Inflammatory macrophage treated with lipopolysaccharide for 1 hour (primary cell): ENCODE results near the gene BTRC.

Experiments used
- DNase-seq, 2 donors: peaks; one replicate each; pipeline ENCODE4 v3.0.0-alpha.2; 2020 to 2022

Gene BTRC

DNA sequence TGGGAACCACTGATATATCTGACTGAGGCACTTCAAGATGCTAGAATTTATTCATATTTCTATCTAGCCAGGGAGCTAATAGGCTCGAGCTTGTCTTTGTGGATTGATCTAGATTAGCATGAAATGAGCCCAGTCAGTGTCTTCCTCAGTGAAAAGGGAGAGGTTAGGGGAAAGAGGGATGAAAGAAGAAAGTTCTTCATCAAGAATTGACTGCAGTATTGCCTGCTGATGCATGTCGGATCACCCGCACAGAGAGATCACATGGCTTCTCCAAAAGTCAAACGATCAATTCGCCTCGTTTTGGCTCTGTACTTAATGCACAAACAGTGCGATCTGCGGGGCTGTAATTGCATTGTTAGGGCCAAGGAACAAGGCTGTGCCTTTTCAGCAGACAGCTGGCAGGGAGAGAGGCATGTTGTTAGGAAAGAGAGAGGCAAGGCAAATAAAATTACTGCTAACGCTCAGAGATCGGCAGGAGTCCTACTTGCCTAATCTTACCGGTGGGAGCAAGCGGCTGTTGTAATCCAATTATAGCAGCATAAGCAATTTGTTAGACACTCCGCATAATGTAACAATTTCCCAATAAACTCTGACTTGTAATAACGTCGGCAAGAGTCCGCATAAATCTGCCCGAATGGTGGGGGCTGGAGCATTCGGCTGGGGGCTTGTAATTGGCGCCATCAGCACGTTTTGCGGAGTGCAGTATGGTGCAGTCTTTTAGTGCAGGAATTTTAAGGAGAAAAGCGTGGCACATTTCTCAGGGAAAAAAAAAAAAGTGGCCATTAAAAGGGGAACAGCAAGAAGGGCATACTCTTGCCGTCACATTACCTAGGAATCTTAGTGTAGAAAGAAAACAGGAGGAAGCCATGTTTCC lies 132.0 kb downstream of the BTRC start:
- DNase-seq = no peak

- DNase-seq = no peak
These were observed 133.4 kb downstream of the BTRC start for GRCh38 chr10:101487399-101487798.

GRCh38 chr10:101489355-101489754 lies 135.4 kb downstream of the BTRC start:
- peak; percentile 2 to 11 for DNase-seq

- DNase-seq = no peak
These were observed 136.1 kb downstream of the BTRC start for GRCh38 chr10:101490026-101490425.

DNA sequence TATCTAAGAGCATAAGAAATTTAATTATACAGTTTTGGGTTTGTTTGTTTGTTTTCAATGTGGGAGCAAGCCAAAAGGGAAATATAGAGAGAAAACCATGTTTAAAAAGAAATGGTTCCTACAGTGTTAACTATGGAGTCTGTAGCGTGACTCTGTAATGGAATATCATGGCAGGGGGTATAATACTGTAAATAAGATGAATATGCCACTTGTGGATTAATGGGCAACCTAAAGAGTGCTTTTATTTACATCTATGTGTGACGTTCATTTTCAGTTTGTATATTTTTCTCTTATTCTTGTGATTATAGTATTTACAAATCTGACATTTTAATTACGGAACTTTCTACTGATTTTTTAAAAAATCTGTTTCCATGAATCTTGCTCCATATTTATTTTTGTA lies 138.2 kb downstream of the BTRC start:
- DNase-seq = no peak

DNA sequence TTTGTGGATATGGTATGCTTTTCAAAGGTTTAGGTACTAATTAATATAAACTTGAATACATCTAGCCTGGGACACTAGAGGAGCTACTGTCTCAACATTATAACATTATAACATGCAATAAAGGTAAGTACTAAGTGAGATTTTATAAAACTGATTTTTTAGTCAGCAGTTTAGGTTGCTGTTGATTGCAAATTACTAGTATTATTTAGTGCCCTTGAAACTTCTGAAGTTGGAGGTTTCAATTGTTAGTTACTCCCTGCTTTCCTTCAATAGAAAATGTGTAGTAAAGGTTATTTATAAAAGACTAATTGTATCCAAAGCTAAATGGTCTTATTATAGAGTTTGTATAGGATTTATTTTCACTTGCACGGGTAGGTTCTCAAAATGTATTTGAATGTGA lies 138.8 kb downstream of the BTRC start:
- DNase-seq = no peak

GRCh38 chr10:101493249-101493648 lies 139.3 kb downstream of the BTRC start:
- no peak for DNase-seq

- DNase-seq = no peak
These were observed 139.9 kb downstream of the BTRC start for GRCh38 chr10:101493782-101494281.

DNA sequence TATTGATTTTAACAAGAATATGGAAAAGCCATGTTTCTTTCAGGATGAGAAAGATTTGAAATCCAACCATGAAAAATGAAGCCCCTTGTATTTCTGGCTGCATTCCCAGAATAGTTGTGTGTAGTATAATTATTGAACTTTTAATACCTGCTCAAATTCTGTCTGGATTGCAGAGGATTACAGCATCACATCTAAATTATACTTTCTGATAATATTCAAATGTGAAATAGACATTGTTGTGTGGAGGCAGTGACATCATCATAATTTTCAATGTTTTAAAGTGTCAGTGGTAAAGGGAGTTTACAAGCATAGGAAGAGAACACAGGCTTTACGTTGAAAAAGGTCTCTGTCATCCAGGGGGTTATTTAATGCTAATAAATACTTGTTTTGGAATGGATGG lies 140.7 kb downstream of the BTRC start:
- DNase-seq = no peak

- DNase-seq = no peak
These were observed 141.5 kb downstream of the BTRC start for GRCh38 chr10:101495324-101495925.

- DNase-seq = no peak
These were observed 150.5 kb downstream of the BTRC start for GRCh38 chr10:101504438-101504837.

DNA sequence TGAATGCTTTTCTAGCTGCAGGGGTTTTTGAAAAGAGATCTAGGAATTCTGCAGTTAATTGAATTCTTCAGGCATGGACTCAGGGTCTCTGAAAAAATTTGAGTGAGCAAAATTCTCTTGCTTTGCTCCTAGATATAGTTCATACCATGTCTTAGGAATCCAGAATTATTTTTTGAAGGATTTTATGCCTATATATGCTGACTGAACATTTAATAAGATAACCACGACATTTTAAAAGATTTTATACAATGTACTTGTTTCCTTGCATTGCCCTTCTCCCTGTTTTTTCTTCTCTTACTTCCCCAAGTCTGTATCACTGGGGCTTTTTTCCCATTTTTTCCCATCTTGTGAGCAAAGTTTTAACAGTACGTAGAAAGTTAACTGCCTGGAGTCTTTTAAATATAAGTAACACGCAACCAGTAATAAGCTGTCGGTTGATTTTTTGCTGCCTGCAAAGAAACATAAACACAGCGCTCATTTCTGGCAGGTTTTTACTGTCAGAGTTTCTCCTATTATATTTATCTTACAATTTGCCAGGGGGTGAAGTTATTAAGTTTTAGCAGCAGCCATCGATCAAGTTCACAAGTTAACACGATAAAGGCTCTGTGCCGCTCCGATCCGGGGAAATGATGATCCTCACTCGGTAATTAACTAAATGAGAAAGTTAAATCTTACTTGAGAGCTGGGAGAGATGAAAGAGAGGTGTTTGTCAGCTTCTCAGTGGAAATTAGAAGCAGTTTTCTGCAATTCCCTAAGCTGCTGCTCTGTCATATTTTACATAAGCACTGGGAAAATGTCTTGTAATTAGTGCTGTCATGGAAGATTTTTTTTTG lies 153.1 kb downstream of the BTRC start:
- DNase-seq = no peak

GRCh38 chr10:101507828-101508227 lies 153.9 kb downstream of the BTRC start:
- no peak for DNase-seq

GRCh38 chr10:101511938-101512337 lies 158.0 kb downstream of the BTRC start:
- DNase-seq = no peak

GRCh38 chr10:101512738-101513137 lies 158.8 kb downstream of the BTRC start:
- no peak for DNase-seq

- DNase-seq = no peak
These were observed 159.8 kb downstream of the BTRC start for GRCh38 chr10:101513733-101514132.

- DNase-seq = no peak
These were observed 171.9 kb downstream of the BTRC start for GRCh38 chr10:101525848-101526247.

GRCh38 chr10:101529207-101529606 lies 175.2 kb downstream of the BTRC start:
- no peak for DNase-seq

DNA sequence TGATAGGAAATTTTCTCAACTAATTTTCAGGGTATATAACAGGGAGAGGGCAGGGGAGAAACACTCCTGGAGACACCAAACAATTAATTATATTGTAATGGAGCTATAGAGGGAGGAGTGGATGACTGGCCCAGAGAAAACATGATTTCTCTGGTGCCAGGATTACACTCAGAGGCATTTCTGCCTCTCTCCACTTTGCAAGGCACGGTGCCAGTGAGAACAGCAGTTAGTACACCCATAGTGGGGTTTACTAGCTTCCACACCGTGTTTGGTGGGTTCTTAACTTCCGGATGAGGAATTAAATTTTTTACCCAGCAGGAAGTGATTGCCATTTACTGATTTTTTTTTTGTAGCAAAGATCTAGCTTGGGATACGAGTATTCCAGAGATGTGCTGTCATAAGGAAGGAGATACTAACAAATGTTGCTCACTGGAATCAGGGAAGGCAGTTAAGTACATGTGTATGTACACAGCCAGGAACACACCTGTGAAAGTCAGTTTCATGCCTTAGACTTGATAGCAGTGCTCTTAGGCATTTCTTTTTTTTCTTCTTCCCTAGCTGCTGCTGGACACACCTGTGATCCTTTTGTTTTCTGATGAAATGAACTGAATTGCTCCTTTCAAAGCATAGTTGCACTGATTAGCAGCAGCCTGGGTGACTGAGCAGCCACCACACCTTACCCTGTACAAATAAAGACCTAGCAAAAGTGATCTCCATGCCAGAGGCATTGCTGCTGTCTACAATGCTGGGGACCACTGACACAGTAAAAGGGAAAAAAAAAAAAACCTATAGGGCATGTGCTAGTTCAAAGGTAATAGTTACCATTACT lies 176.0 kb downstream of the BTRC start:
- DNase-seq = no peak

DNA sequence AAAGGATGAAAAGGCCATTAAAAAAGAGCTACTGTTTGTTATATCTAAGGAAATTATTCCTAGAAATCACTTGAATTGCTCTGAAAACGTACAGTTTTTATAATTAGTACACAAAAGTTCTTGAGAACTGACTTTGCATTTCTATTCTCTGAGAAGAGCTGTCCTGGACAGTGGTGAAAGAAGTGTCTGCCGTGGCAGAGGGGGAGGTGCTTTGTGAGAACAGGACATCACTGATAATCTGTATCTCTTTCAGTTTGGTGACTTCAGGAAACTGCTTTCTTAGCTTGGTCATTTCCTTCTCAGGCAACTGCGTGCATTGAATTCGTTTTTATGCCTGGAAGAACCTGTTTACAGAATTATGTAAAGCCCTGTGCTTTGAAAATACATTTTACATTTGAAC lies 182.0 kb downstream of the BTRC start:
- DNase-seq = no peak

DNA sequence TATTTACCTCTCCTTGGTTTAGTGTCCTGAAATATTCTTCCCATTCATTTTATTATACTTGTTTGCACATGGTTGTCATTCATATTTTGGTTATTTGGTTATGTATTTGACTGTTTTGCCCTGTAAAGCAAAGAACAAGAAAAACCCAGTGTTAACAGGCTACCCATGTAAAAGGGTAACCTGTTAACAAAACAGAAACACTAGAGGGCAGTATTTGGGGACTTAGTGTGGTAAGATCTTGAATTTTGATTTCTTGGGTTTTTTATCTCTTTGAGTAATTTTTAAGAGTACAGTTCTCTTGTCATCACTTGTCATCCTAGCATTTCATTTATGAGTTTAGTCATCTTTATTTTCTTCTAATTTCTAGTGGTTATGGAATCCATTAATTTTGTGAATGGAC lies 182.8 kb downstream of the BTRC start:
- peak; percentile 24 to 69 for DNase-seq

- no peak for DNase-seq
These were observed 184.5 kb downstream of the BTRC start for GRCh38 chr10:101538446-101538845.

DNA sequence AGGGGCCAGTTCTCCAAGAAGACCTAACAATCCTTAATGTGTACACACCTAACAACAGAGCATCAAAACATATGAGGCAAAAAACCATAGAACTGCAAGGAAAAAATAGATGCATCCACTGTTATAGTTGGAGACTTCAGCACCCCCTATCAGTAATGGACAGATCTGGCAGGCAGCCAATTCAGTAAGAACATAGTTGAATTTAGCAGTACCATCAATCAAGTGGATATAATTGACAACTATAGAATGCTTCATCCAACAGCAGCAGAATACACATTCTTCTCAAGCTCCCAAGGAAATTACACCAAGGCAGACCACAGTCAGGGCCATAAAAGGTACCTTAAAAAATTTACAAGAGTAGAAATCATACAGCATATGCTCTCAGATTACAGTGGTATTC lies 191.9 kb downstream of the BTRC start:
- no peak for DNase-seq
